COLO829 (cell line): ENCODE measurements around the gene SRGAP2B.
"Not testable (repeated sequence)": the region's sequence is repeated elsewhere in the genome, so short reads cannot be mapped to it uniquely, and the experiment has no call there.

Experiments
- DNase-seq: peaks from one replicate; pipeline ENCODE4 v3.0.0; 2012; ENCODE audit warnings: low spot score

SRGAP2B gene

DNA sequence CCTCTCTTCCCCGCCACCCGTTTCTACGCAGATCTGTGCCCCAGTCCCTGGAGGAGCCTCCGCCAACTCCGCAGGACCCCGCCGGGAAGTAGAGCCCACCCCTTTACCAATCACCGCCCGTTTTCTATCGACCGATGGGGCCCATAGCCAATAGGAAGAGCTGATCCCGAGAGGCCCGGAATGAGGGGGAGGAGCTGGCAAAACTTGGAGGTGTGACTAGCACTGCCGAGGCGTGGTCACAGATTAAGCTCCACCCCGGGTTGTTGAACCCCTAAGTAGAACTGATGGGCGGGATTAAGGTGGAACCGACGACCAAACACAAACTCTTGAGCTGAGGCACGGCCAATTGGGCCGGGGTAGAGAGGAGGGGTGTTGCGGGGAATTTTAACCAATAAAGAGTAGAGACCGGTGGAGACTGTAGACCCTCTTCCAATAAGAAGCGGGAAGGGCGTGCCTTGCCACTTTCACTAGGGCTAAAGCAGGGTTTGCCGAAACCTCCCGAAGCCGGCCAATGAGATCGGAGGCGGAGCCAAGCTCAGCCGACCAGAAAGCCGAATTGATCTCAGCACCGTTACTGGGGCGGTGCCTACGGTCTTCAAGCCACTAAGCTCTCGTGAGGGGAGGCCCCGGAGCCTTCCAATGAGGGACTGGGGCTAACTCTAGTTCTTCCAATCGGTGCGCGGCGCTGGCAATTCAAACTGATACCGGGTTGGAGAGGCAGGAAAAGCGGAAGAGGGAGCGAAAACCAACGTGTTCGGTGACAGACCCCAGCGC is at the start of gene SRGAP2B, which contains the start of gene FAM72D:
Gene SRGAP2B (minus strand): TSS at position 45 of the 774 bp plus-strand sequence. CDS start 2,427 bp downstream, outside the sequence.
Gene FAM72D (plus strand): TSS at position 691 of the 774 bp plus-strand sequence. CDS start 874 bp downstream, outside the sequence.
- not testable (repeated sequence) for DNase-seq

DNA sequence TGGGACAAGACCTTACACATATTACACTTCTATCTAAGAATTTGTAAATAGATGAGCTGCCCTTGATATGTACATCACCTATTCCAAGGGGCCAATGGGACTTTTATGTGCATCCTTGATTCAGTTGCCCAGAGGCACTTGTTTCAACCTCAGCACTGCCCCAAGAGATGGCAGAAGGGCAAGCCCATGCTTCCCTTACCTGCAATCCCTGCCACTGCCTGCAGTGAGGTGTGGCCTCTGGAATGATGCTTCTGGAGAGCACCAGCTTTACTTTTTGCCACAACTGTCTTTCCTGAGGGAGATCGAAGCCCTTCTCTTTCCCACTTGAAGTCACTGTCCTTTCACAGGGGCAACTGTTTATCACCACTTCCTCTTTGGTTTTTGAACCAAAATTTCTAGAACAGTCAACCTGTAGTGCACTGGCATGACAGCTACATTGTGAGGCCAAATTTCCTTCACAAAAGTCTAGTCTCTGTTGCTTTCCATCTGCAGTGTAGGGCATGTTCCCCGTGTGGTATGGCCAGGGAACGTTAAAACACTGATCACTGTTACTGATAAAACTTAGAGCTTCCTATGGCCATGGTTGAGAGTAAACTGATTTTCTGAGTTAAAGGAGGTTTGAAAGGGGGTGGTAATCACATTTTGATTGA is 49.3 kb upstream of the SRGAP2B start:
- DNase-seq = not testable (repeated sequence)

DNA sequence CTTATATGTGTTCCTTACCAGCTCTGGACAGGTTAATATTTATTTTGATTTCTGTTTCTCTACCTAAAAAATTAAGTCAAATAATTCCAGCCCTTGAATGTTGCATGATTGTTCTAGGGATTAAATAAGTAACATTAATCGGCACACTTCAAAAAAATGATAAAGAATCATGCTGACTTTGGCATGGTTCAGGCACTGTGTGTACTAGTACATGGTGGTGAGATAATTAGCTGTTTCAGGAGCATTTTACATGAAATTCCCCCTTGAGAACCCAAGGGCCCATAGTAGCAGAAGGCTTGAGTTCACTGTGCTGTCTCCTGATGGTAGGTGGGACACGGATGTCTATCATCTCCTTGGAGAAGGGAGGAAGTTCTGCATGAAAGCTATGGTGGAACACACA is 45.4 kb upstream of the SRGAP2B start:
- DNase-seq = not testable (repeated sequence)

DNA sequence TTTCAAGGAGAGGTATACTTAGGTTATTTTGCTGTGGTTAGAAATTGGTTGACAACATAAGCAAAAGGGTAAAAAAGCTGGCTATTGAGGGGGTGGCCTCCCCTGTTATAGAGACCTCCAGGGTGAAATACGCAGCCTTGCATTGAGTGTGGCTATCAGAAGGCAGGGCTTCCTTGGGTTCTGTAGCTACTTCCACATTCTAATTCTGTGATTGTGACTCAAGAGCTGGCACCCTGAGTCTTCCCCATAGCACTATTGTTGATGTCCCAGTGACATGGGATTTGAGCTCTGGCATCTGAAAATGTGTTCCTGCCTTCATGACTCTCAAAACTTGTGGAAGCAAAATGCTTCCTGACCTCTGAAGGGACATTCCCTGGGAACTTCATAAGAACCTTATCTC is 39.3 kb upstream of the SRGAP2B start:
- not testable (repeated sequence) for DNase-seq

DNA sequence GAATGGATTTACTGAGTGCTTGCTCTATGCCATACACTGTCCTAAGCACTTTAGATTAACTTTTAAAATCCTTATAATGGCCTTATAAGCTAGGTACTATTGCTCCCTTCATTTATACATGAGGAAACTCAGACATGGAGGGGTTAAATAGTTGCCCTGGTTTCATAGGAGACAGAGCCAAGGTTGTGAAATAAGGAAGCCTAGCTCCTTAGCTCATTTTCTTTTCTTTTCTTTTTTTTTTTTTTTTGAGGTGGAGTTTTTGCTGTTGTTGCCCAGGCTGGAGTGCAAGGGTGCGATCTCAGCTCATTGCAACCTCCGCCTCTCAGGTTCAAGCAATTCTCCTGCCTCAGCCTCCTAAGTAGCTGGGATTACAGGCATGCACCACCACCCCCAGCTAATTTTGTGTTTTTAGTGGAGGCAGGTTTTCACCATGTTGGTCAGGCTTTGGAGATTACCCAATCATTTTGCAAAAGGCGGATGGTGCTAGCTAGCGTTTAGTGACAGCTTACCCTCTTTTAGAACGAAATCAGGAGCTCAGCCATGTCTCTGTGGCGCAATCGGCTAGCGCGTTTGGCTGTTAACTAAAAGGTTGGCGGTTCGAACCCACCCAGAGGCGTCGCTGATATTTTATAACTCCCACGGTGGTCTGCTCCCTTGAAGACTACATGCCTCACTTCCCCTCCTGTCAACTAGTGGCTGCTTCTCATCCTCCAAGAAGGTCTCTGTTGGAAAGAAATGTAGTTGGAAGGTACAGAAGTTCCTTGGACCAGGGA is 33.8 kb upstream of the SRGAP2B start:
- not testable (repeated sequence) for DNase-seq

DNA sequence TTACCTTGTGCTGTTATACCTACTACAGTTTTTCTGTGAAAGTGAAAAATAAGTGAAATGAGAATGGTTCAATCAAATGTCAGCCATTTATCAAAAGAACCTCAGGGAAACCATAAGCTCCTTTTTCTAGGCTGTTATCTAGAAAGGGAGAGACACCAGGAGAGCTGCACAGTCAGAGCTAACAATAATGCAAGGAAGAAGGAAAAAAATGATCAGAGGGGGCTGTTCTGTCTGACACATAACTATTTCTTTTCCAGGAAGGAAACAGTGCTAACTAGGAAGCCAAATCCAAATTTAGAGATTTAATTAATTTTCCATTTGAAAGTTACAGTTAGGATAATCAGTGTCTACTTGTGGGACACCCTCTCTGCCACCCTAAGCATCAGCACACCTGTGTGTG is 32.0 kb upstream of the SRGAP2B start:
- DNase-seq = not testable (repeated sequence)

DNA sequence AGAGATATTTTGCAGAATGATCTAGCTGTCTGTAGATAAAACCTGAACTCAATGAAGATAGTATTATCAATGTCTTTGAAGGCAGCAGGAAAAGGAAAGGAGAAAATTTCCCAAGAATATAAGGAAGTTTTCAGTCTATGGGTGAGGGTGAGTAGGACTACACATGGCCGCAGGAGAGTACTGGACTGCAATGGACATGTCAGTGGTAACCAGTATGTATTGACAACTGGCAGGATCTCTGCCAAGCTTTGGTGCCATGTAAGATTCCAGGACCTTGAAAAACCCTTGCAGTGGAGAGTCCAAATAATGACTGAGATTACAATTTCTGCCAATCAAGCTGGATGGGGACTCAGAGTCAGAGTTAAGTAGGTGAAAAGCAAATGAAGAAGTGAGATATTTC is 30.0 kb upstream of the SRGAP2B start:
- not testable (repeated sequence) for DNase-seq

DNA sequence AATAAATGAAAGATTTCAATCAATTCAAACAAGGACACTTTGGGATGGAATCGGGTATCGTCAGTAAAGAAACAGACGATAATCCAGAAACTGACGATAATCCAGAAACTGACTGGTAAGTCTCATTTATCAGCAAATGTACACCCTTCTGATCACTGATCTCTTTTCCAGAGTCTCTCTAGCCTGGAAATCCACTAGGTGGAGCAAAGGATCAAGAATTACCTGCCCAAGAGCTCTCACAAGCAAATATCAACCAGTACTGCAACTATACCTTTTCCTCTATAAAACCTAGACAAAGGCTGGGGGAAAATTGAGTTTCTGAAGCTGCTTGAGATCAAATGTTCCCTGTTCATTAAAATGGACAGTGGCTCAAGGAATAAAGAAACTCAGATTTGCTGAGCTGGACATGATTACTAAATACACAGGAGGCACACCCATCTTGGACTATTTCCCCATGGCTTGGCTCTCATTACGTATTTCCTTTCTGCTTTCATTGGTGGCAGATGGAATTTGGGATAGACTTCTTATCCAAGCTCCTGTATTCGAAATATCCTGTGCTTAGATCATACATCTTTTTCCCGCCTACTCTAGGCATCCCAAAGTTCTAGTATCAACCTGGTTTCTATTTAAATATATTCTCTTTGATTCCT is 29.0 kb upstream of the SRGAP2B start:
- not testable (repeated sequence) for DNase-seq

DNA sequence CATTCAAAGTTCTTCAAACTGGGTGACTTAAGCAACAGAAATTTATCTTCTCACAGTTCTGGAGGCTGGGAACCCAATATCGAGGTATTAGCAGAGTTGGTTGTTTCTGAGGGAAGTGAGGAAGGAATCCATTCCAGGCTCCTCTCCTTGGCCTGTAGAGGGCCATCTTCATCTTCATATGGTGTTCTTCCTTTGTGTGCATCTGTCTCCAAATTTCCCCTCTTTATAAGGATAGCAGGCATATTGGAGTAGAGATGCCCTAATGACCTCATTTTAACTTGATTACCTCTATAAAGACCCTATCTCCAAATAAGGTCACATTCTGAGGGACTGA is 27.9 kb upstream of the SRGAP2B start:
- DNase-seq = not testable (repeated sequence)

DNA sequence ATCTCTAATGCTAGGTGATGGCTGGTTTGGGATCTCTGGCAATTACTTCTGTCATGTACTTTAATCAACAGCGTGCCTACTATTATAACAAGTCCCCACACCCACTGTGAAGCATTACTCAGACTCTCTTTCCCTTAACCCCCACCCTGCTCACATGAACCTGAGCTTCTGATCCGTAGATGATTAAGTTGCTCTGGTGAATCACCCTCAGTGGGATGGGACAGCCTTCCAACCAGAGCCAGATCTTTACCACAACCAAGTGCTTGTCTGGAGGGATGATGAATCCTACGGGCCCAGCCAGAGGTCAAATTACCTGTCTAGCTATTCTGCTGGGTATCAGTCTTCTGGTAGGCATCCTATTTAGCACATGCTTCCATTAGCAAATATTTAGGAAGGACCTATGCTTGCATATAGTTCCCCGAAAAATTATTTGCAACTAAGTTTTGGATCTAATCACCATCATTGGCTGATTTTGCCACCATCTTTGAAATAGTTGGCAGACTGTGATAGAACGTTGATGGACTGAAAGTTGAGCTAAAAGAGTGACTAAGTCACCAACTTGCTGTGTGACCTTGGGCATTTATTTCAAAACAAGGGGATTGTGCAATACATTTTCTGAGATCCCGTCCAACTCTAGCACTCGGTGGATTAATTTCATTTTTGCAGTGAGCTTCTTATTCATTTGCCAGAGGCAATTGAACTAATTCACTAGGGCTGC is 27.4 kb upstream of the SRGAP2B start:
- DNase-seq = not testable (repeated sequence)

DNA sequence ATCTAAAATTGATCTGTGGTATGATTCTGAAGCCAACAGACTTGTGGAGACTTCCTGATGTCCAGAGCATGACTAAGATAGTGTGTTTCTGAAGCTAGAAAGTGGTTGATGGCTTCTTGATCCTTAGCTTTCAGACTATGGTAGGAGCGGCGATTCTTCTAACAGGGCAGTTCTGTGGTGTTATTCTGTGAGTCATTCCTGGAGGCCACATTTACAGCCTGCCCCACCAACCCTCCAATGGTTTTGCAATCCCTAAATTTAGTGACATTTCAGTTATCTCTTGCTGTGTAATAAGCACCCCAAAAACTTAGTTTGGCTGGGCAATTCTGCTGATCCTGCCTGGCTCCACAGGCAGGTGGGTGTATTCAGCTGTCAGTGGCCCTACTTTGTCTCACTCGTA is 24.7 kb upstream of the SRGAP2B start:
- DNase-seq = not testable (repeated sequence)

DNA sequence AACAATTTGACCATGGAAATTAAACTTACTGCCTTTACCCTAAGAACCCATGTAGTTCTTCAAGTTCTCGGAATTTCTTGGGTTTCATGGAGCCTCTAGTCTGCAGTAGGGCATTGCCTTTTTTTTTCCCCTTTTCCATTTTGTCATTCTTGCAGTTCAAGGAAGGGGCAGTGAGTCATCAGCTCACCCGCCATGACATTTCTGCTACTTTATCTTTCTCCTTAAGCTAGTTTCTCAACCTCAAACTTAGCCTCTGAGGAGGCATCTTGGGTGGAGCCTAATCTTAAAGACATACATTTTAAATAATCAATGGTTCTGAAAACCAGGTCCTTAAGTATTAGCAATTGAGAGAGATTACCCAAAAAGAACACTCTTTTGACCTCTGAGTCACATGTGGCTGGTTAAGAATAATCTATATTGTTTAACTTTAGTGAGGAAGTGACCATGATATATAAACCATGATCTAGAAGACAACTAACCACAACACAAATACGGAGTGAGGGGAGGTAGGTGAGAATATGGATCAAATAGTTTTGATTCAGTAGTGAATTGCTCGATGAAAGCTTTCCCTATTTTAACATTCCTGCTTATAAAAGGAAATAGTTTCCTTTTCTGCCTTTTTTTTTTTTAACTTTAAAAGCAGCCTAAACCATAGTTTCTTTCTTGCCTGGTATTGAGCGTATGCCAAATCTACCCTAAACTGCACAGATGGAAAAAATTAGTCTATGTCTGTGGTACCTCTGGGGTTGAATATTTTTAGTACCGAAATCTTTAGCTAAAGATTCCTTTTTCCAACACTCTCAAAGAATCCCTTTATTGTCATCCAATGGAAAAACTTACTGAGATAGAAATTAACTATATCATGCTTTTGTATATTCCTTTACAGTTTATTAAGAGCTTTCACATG is 20.7 kb upstream of the SRGAP2B start:
- not testable (repeated sequence) for DNase-seq

DNA sequence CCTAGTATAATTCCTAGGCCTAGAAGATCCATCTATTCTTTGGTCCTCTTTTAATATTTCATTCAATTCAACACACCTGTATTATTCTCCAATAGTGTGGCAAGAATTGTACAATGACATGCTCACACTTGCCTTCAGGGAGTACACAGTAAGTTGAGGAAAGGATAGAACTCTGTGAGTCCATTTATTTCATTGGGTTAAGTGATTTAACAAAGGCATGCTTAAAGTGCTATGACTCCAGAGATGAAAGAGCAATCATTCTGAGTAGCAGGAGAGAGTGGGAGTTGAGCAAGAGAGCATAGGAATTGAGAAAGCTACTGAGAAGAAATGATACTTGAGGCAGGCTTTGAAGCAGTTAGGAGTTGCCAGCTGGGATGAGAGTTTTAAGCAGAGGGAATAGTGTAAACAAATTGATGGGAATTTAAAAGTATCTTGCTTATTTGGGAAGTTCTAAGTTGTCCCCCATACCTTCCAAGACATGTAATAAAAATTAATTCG is 19.5 kb upstream of the SRGAP2B start:
- not testable (repeated sequence) for DNase-seq

DNA sequence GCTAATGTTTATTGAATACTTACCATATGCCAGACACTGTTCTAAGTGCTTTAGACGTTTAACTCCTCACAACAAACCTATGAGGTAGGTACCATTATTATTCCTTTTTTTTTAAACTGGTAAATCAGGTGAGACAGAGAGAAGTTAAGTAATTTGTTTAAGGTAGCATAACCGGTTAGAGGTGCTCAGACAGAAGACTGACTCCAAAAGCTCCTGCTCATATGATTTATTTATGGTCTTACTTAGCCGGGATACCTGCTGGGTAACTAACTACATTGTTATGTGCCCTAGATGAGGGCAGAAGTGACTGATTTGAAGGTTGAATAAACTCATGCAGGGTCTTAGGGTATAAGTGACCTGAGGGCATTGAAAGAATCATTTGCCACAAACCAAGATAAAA is 17.6 kb upstream of the SRGAP2B start:
- DNase-seq = not testable (repeated sequence)

DNA sequence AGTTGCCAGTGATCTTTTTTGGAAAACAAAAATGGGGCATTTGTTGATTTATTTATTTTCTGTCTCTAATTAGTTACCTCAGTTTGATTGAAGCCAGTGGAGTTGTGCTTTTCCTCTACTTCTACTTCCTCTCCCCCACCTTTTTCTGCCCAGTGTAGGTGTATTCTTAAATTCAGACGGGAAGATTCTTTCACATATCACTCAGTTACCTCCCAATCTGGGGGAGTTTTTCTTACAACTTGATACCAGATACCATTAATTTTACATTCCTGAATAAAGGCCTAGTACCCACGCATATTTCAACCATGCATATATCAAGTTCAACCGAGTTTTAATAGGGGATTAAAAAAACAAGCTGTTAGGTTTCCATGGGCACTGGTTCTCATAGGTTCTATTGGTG is 16.5 kb upstream of the SRGAP2B start:
- DNase-seq = not testable (repeated sequence)

DNA sequence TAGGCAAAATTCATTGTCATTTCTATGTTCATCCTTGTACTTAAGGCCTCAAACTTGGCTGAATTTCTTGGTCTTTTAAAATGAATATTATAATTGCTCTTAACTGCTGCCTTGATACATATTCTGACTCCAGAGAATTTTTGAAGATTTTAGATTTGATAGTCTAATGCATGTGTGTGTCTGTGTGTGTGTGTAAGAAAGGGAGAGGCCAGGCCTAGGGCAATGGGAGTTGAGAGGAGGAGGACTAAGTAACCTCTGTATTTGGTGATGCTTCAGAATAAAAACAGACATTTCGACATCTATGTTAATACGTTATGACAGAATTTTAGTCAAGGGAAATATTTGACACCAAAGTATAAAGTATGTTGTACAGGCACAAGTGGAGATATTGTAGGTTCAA is 8.2 kb upstream of the SRGAP2B start:
- DNase-seq = not testable (repeated sequence)

DNA sequence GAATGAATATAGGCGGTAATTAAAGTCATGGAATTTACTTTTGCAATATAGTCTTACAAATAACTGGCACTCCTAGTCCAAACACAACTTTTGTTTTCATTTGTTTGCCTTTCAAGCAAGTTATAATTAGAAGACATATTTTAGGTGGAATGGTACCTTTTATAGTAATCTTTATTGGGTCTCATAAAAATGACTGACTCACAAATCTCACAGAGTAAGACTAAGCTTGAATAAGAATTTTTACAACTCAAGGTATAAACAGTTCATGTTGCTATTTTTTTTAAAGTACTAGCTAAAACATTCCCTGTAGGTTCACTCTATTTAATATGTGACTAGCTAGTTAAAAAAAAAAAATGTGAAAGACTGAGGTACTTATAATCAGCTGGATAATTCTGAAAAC is 6.6 kb upstream of the SRGAP2B start:
- DNase-seq = not testable (repeated sequence)

DNA sequence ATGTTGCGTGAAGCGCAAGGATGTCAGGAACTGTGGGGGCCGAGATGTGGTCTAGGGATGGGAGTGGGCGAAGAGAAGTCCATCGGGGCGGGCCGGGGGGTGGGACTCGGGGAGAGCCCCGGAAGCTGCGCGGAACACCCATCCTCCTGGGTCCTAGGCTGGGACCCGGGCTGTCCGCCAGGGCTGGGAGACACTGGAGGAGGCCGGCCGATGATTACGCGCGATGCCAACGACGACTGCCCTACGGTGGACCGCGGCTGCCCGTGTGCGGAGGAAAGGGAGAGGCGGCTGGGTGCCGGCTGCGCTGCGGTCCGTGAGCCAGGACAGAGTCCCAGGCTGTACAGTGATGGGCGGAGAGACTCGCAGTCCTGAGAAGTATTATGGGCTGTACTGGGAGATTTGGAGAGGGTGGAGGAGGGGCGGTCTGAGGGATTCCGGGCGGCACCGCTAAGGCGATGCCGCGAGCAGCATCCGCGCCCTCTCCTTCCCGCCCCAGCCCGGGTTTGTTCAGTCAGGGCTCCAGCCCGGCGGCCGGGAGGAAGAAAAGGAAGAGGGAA is 395 bp downstream of the SRGAP2B start:
- not testable (repeated sequence) for DNase-seq

DNA sequence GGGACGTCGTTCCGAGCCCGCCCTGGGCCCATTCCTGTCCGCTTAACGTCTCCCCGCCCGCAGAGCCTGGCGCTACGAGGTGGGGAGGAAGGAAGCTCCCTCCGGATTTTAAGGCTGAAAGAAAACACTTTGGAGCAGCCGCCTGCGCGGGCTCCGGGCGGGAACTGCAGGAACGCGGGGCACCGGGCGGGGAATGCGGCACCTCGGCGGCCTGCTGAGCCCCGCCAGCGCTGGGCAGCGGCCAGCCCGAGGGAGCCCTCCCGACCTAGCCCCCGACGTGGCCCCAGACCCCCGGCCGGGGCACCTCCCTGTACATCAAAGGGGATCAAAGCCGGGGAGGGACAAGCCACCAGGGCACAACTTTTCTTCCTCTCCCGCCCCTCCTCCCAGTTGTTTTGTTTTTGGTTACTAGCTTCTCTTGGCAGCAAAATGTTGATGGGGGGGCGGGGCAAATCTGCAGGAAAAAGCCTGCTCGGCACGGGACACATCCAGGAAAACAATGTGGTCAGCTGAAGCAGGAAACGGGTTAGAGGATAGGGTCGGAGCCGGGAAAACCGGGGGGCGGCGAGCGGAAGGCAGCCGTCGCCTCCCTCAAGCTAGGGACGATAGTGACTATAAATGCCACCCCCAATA is 1.5 kb downstream of the SRGAP2B start:
- not testable (repeated sequence) for DNase-seq
